ENCODE results near the gene RUNX1. TPM values are rescaled to one million over a fixed set of nuclear protein-coding genes. Genes with fewer than 3 reads are reported as not detected.

RUNX1 gene
- total and polyA plus RNA-seq, 10 of the 15 experiments (the other 5 are each of a cell fraction or from before 2014, with no cell fraction given) = 0.90 to 15.2 (median 4.1) TPM

DNA sequence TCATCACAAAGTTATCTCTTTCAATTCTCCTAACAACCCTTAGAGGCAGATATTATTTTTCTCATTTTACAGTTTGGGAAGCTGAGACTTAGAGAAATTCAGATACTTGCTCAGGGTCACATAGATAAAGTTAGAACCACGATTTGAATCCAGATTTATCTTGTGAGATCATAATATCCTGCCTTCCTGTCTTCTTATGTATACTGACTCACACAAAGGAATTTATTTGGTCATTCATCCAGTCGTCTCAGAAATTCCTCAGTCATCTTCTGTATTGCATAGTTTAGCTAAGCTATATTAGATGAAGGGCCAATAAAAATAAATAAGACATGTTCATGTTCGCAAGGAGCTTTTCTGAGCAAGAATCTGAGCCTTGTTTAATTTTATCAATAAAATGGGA is 35.8 kb upstream of the RUNX1 start:
- Histone ChIP-seq H4K20me1 (ENCODE audit: control insufficient read depth, insufficient read depth) (no peaks in the 10 kb centered on the region), H2AFZ (ENCODE audit: control insufficient read depth, low read depth, low read length) (no peak overlapping the region), H3K9me3 (replicated peaks; ENCODE audit: control insufficient read depth, insufficient read depth, low read length) (no peaks in the 10 kb centered on the region), H3K36me3 (ENCODE audit: control insufficient read depth in 2 of 2, insufficient read depth in 2 of 2, low read length in 1 of 2) (no peaks in the 10 kb centered on the region), H3K27me3 (replicated peaks in 1 of 2; ENCODE audit: control insufficient read depth in 2 of 2, insufficient read depth in 2 of 2, low read length in 1 of 2) (no peaks in the 10 kb centered on the region), H3K9ac (ENCODE audit: control insufficient read depth, insufficient read depth, low read length) (no peak overlapping the region), H3K79me2 (ENCODE audit: control insufficient read depth, insufficient read depth, low read length) (no peaks in the 10 kb centered on the region), H3K4me2 (ENCODE audit: control insufficient read depth, insufficient read depth) (no peak overlapping the region), H3K4me3 (no peak overlapping the region), H3K27ac (ENCODE audit: control insufficient read depth, insufficient read depth) (no peak overlapping the region), H3K4me1 (ENCODE audit: control insufficient read depth, insufficient read depth, low read length) (no peaks in the 10 kb centered on the region)
- in situ Hi-C loops (cut with MboI) (no loop called here), intact Hi-C loops (cut with micrococcal nuclease; ENCODE audit: unreplicated experiment) (no loop called here)
- CTCF ChIA-PET = no interaction called here
- no peak for ATAC-seq
- RAD21 ChIA-PET (ENCODE audit: unreplicated experiment) = no interaction called here
- POLR2A ChIA-PET = no interaction called here
- SMC1A ChIA-PET (ENCODE audit: uncharacterized antibody, unreplicated experiment) = interaction anchor here (0.8 kb wide), 1 partner anchor 10 kb away, joined by 4 read pairs; no protein-coding TSS in a partner anchor
- no peak for FAIRE-seq
- no peak for DNase-seq (ENCODE audit: low read depth, low spot score)
- WGBS (ENCODE audit: insufficient coverage, insufficient replicate concordance, low lambda C conversion rate, missing lambda C conversion rate) = 30% methylated on average over 3 of the region's 3 CpGs
- no peak for TF ChIP-seq ZNF622 (IDR thresholded peaks at IDR 0.05)
- TF ChIP-seq, protein P1, sequence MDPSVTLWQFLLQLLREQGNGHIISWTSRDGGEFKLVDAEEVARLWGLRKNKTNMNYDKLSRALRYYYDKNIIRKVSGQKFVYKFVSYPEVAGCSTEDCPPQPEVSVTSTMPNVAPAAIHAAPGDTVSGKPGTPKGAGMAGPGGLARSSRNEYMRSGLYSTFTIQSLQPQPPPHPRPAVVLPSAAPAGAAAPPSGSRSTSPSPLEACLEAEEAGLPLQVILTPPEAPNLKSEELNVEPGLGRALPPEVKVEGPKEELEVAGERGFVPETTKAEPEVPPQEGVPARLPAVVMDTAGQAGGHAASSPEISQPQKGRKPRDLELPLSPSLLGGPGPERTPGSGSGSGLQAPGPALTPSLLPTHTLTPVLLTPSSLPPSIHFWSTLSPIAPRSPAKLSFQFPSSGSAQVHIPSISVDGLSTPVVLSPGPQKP (IDR thresholded peaks at IDR 0.05; ENCODE audit: low read depth, low read length) = no peak
- TF ChIP-seq SIN3A (IDR thresholded peaks at IDR 0.05; ENCODE audit: low read depth, low read length) = no peak
- no peak for TF ChIP-seq CHD1 (IDR thresholded peaks at IDR 0.05; ENCODE audit: low read depth, low read length)
- no peak for TF ChIP-seq ZNF207 (IDR thresholded peaks at IDR 0.05; ENCODE audit: borderline replicate concordance)
- TF ChIP-seq, protein P2, sequence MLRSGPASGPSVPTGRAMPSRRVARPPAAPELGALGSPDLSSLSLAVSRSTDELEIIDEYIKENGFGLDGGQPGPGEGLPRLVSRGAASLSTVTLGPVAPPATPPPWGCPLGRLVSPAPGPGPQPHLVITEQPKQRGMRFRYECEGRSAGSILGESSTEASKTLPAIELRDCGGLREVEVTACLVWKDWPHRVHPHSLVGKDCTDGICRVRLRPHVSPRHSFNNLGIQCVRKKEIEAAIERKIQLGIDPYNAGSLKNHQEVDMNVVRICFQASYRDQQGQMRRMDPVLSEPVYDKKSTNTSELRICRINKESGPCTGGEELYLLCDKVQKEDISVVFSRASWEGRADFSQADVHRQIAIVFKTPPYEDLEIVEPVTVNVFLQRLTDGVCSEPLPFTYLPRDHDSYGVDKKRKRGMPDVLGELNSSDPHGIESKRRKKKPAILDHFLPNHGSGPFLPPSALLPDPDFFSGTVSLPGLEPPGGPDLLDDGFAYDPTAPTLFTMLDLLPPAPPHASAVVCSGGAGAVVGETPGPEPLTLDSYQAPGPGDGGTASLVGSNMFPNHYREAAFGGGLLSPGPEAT (IDR thresholded peaks at IDR 0.05; ENCODE audit: low read depth) = no peak
- TF ChIP-seq, protein P3, sequence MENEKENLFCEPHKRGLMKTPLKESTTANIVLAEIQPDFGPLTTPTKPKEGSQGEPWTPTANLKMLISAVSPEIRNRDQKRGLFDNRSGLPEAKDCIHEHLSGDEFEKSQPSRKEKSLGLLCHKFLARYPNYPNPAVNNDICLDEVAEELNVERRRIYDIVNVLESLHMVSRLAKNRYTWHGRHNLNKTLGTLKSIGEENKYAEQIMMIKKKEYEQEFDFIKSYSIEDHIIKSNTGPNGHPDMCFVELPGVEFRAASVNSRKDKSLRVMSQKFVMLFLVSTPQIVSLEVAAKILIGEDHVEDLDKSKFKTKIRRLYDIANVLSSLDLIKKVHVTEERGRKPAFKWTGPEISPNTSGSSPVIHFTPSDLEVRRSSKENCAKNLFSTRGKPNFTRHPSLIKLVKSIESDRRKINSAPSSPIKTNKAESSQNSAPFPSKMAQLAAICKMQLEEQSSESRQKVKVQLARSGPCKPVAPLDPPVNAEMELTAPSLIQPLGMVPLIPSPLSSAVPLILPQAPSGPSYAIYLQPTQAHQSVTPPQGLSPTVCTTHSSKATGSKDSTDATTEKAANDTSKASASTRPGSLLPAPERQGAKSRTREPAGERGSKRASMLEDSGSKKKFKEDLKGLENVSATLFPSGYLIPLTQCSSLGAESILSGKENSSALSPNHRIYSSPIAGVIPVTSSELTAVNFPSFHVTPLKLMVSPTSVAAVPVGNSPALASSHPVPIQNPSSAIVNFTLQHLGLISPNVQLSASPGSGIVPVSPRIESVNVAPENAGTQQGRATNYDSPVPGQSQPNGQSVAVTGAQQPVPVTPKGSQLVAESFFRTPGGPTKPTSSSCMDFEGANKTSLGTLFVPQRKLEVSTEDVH (IDR thresholded peaks at IDR 0.05; ENCODE audit: low read depth, partially characterized antibody) = no peak
- no peak for TF ChIP-seq ZSCAN29 (IDR thresholded peaks at IDR 0.05)
- no peak for TF ChIP-seq NBN (IDR thresholded peaks at IDR 0.05)
- TF ChIP-seq EGR1 (IDR thresholded peaks at IDR 0.05; ENCODE audit: borderline replicate concordance in 1 of 2, low read depth in 2 of 2, low read length in 2 of 2) = no peak
- TF ChIP-seq FOXM1 (IDR thresholded peaks at IDR 0.05; ENCODE audit: low read depth, low read length) = no peak
- TF ChIP-seq RBBP5 (conservative IDR thresholded peaks at IDR 0.05) = no peak
- no TSS peak for BruUV-seq (replicated peaks)

All from GM12878 (cell line).